ENCODE measurements around the gene SLC7A6. TPM values are rescaled to one million over a fixed set of nuclear protein-coding genes. Genes with fewer than 3 reads are reported as not detected.

The SLC7A6 gene
- total and polyA plus RNA-seq, 9 donors: 6.0 to 11.2 (median 7.5) TPM

DNA sequence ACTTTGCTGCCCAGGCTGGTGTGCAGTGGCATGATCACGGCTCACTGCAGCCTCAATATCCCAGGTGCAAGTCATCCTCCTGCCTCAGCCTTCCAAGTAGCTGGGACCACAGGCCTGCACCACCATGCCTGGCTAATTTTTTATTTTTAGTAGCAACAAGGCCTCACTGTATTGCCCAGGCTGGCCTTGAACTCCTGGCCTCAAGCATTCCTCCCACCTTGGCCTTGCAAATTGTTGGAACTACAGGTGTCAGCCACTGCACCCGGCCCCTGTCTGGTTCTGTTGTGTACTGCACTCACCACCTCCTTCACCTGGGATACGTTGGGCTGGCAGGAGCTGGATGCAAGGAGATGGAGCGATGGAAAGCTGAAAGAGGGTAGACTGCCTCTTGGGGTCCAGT, 10.6 kb upstream of the SLC7A6 start:
- Histone ChIP-seq H3K4me1 (ENCODE audit: control insufficient read depth, insufficient read depth, low read length) (peaks cover 44% of the 10 kb centered on the region), H3K27ac (ENCODE audit: low read length) (no peak overlapping the region), H3K4me3 (ENCODE audit: low read length) (no peak overlapping the region), H3K36me3 (ENCODE audit: control insufficient read depth, insufficient read depth, low read length) (peaks cover 49% of the 10 kb centered on the region), H3K27me3 (ENCODE audit: control insufficient read depth, insufficient read depth, low read length) (no peaks in the 10 kb centered on the region), H3K9me3 (replicated peaks; ENCODE audit: control insufficient read depth, low read depth, low read length) (no peaks in the 10 kb centered on the region)
- 100% methylated on average over 1 of the region's 4 CpGs for WGBS (ENCODE audit: insufficient coverage)
- no peak for DNase-seq

DNA sequence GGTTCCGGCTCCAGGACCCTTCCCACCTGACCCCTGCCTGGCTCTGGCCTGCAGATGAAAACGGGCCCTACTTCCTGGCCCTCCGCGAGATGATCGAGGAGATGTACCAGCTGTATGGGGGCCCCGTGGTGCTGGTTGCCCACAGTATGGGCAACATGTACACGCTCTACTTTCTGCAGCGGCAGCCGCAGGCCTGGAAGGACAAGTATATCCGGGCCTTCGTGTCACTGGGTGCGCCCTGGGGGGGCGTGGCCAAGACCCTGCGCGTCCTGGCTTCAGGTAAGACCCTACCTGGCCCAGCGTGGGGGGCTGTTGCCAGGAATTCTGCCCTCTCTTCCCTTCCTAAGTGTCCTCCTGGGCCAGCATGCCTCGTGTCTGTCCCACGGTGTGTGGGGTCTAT, 8.6 kb upstream of the SLC7A6 start:
- Histone ChIP-seq H3K4me1 (ENCODE audit: control insufficient read depth, insufficient read depth, low read length) (peaks cover 37% of the 10 kb centered on the region), H3K27me3 (ENCODE audit: control insufficient read depth, insufficient read depth, low read length) (no peaks in the 10 kb centered on the region), H3K27ac (ENCODE audit: low read length) (no peak overlapping the region), H3K4me3 (ENCODE audit: low read length) (no peak overlapping the region), H3K36me3 (ENCODE audit: control insufficient read depth, insufficient read depth, low read length) (peaks cover 61% of the 10 kb centered on the region), H3K9me3 (replicated peaks; ENCODE audit: control insufficient read depth, low read depth, low read length) (no peaks in the 10 kb centered on the region)
- no peak for DNase-seq
- 92% methylated on average over 16 of the region's 18 CpGs for WGBS (ENCODE audit: insufficient coverage)

DNA sequence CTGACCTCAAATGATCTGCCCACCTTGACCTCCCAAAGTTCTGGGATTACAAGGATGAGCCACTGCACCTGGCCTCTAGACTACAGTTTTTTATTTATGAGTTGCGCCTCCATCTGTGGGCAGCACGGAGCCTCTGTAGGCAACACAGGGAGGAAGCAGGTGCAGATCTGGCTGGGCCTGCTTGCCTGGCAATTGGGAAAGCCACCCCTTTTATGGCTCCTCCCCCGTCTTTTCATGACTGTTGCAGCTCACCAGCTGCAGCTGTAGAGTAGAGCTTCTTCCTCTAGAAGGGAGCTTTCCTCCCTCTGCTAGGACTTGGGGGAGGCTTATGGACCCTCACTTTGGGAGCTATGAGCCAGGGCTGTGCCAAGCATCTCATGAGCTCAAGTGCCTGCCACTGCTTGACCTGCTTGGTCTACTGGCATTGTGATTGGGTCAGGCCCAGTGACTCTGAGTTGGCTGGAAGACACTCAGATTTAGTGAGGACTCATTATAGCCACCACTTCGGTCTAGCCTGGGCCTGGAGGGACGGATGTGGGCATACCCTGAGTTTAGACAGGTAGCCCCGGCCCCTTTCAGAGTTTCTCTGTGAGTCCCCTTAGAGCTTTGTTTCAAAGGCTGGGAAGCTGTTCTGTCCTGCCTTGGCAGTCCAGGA, 6.9 kb upstream of the SLC7A6 start:
- 73% methylated on average over 5 of the region's 6 CpGs for WGBS (ENCODE audit: insufficient coverage)
- Histone ChIP-seq H3K9me3 (replicated peaks; ENCODE audit: control insufficient read depth, low read depth, low read length) (no peaks in the 10 kb centered on the region), H3K27me3 (ENCODE audit: control insufficient read depth, insufficient read depth, low read length) (no peaks in the 10 kb centered on the region), H3K36me3 (ENCODE audit: control insufficient read depth, insufficient read depth, low read length) (peaks cover 57% of the 10 kb centered on the region), H3K4me3 (ENCODE audit: low read length) (no peak overlapping the region), H3K4me1 (ENCODE audit: control insufficient read depth, insufficient read depth, low read length) (peaks cover 23% of the 10 kb centered on the region), H3K27ac (ENCODE audit: low read length) (peak overlapping the region; percentile 76)
- DNase-seq: peak; percentile 63

DNA sequence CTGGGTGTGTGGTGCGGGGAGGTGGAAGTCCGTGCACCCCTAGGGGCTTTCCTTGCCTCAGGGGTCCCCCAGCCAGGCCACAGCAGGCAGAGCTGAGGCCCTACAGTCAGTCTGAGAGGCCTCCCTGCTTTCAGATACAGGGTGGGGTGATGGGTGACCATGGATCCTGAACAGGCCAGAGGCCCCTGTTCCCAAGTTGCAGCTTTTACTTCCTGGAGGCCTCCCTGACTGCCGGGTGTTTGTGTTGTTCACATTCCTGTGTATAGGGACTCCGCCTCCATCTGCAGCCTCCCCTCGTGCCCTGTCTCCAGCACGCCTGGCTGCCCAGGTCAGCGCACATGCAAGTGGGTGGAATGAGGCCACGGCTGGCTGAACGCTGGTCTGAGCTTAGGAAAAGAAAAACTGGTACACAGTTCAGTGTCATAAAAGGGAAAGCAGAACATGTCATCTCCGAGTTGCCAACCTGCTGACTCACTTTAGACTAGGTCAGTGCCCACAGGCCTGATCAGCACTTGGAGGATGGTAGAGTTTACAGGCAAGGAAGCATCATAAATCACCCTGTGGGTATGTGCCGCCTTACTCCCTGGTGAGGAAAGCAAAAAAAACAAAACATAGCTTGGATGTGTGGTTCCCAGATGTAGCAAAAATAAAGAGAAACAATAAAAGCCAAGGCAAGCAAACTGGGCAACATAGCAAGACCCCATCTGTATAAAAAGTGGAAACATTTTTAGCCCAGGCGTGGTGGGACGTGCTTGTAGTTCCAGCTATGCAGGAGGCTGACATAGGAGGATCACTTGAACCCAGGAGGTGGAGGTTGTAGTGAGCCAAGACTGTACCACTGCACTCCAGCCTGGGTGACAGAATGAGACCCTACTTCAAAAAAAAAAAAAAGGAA, 6.2 kb upstream of the SLC7A6 start:
- Histone ChIP-seq H3K27ac (ENCODE audit: low read length) (peak overlapping the region; percentile 76), H3K4me1 (ENCODE audit: control insufficient read depth, insufficient read depth, low read length) (peaks cover 16% of the 10 kb centered on the region), H3K9me3 (replicated peaks; ENCODE audit: control insufficient read depth, low read depth, low read length) (no peaks in the 10 kb centered on the region), H3K4me3 (ENCODE audit: low read length) (no peak overlapping the region), H3K27me3 (ENCODE audit: control insufficient read depth, insufficient read depth, low read length) (no peaks in the 10 kb centered on the region), H3K36me3 (ENCODE audit: control insufficient read depth, insufficient read depth, low read length) (peaks cover 54% of the 10 kb centered on the region)
- WGBS (ENCODE audit: insufficient coverage): 74% methylated on average over 12 of the region's 13 CpGs
- no peak for DNase-seq

DNA sequence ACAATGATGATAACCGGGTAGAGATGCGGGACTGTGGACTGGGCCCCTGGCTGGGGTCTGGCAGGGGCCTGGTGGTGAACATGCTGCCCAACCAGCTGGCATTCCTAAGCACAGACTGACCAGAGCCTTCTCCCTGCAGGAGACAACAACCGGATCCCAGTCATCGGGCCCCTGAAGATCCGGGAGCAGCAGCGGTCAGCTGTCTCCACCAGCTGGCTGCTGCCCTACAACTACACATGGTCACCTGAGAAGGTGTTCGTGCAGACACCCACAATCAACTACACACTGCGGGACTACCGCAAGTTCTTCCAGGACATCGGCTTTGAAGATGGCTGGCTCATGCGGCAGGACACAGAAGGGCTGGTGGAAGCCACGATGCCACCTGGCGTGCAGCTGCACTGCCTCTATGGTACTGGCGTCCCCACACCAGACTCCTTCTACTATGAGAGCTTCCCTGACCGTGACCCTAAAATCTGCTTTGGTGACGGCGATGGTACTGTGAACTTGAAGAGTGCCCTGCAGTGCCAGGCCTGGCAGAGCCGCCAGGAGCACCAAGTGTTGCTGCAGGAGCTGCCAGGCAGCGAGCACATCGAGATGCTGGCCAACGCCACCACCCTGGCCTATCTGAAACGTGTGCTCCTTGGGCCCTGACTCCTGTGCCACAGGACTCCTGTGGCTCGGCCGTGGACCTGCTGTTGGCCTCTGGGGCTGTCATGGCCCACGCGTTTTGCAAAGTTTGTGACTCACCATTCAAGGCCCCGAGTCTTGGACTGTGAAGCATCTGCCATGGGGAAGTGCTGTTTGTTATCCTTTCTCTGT, 5.1 kb upstream of the SLC7A6 start:
- no peak overlapping the region for H3K4me3 ChIP-seq (ENCODE audit: low read length)
- WGBS (ENCODE audit: insufficient coverage): 89% methylated on average over 27 of the region's 27 CpGs
- no peaks in the 10 kb centered on the region for H3K27me3 ChIP-seq (ENCODE audit: control insufficient read depth, insufficient read depth, low read length)
- no peaks in the 10 kb centered on the region for H3K9me3 ChIP-seq (replicated peaks; ENCODE audit: control insufficient read depth, low read depth, low read length)
- peaks cover 49% of the 10 kb centered on the region for H3K36me3 ChIP-seq (ENCODE audit: control insufficient read depth, insufficient read depth, low read length)
- H3K4me1 ChIP-seq (ENCODE audit: control insufficient read depth, insufficient read depth, low read length): peaks cover 21% of the 10 kb centered on the region
- peak overlapping the region; percentile 25 for H3K27ac ChIP-seq (ENCODE audit: low read length)
- no peak for DNase-seq

DNA sequence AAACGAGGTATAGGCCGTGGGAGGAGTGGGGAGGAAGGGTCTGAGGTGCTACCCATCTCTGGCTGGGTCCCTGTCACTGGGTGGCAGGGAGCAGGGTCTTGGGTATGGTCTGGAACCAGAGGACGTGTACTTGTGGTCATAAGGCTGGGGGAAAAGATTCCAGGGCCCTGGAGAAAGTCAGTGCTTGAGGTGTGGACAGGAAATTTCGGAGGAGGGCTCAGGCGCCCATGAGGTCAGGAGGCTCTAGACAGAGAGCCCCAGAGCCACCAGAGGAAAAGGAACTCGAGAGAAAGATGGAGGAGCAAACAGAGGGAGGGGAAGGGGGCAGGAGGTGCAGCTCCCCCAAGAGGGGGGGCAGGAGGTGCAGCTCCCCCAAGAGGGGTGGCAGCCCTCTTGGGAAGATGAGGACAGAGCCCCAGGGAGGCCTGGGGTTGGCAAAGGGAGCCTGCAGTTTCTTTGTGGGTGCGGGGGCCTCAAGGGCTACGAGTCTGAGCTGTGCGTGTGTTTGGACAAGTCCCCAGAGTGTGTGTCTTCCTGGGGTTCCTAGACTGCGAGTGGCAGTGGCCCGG, 683 bp upstream of the SLC7A6 start:
- Histone ChIP-seq H3K27ac (ENCODE audit: low read length) (peak overlapping the region; percentile 82), H3K27me3 (ENCODE audit: control insufficient read depth, insufficient read depth, low read length) (no peaks in the 10 kb centered on the region), H3K4me3 (ENCODE audit: low read length) (peak overlapping the region; percentile 82), H3K36me3 (ENCODE audit: control insufficient read depth, insufficient read depth, low read length) (peaks cover 19% of the 10 kb centered on the region), H3K9me3 (replicated peaks; ENCODE audit: control insufficient read depth, low read depth, low read length) (no peaks in the 10 kb centered on the region), H3K4me1 (ENCODE audit: control insufficient read depth, insufficient read depth, low read length) (peaks cover 17% of the 10 kb centered on the region)
- no peak for DNase-seq
- 34% methylated on average over 11 of the region's 11 CpGs for WGBS (ENCODE audit: insufficient coverage)

DNA sequence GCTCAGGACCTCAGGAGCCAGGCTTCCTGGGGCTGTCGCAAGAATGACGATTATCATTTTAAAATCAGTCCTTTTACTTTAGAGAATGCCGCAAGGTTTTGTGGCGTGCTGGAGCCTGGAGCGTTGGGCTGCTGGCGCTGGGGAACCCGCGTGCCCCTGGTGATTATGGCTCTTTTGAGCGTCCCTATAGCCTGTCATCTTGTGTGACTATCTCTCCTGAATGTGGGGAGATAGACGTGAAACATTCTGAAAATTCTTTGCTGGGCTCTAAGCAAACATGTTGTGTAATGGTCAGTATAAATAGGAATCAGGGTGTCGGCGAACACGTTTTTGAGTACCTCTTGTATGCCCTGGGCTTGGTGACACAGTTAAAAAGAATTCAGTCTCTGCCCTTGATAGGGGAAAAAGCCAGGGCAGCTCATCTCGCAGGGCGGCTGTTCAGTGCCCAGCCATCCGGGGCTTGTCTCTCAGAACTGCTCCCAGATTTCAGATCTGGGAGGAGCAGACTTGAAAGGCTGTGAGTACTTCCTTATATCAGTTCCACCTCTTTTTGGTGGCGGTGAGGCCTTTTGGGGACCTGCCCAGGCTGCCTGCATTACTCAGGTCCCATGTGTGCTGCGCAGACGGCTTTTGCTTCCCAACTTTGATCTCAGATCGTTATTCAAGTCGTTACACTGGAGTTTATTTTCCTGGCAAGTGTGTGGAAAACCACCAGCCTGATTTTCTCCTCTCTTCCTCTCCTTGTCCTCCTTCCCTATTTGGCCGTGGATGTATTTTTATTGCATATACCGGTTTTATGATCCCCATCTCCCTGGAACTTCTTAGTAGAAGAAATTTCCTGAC, 973 bp downstream of the SLC7A6 start:
- peak; percentile 66 for DNase-seq

DNA sequence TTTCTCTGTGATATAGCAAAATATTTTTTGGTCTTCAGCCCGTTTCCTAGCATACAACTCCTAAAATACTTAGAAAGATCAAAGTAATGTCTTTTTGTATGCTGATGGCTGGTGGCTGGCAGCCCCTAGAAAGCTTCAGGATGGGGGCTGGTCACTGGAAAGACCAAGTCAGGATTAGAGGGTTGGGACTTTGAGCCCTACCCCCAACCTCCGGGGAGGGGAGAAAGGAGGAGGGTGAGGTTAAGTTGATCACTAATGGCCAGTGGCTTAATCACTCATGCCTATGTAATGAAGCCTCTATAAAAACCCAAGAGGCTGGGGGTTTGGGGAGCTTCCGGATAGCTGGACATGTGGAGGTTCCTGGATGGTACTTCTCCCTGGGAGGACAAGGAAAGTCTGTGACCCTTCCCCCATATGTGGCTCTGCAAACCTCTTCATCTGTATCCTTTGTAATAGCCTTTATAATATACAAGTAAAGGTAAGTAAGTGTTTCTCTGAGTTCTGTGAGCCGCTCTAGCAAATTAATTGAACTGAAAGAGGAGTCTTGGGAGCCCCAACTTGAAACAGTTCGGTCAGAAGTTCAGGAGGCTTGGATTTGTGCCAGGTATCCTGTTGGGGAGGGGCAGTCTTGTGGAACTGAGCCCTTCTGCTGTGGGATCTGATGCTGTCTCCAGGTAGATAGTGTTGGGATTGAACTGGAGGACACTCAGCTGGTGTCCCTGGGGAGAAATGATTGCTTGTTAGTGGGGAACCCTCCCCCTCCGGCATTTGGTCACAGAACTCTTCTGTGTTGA, 3.5 kb downstream of the SLC7A6 start:
- Histone ChIP-seq H3K4me1 (ENCODE audit: control insufficient read depth, insufficient read depth, low read length) (peaks cover 17% of the 10 kb centered on the region), H3K36me3 (ENCODE audit: control insufficient read depth, insufficient read depth, low read length) (no peaks in the 10 kb centered on the region), H3K27ac (ENCODE audit: low read length) (no peak overlapping the region), H3K9me3 (replicated peaks; ENCODE audit: control insufficient read depth, low read depth, low read length) (no peaks in the 10 kb centered on the region), H3K27me3 (ENCODE audit: control insufficient read depth, insufficient read depth, low read length) (no peaks in the 10 kb centered on the region), H3K4me3 (ENCODE audit: low read length) (no peak overlapping the region)
- 20% methylated on average over 1 of the region's 6 CpGs for WGBS (ENCODE audit: insufficient coverage)
- no peak for DNase-seq

More for the DNA sequence above, 973 bp downstream of the SLC7A6 start:
- WGBS (ENCODE audit: insufficient coverage): 4% methylated on average over 18 of the region's 23 CpGs
- Histone ChIP-seq H3K4me3 (ENCODE audit: low read length) (peak overlapping the region; percentile 82), H3K27ac (ENCODE audit: low read length) (peak overlapping the region; percentile 92), H3K4me1 (ENCODE audit: control insufficient read depth, insufficient read depth, low read length) (peaks cover 17% of the 10 kb centered on the region), H3K27me3 (ENCODE audit: control insufficient read depth, insufficient read depth, low read length) (no peaks in the 10 kb centered on the region), H3K9me3 (replicated peaks; ENCODE audit: control insufficient read depth, low read depth, low read length) (no peaks in the 10 kb centered on the region), H3K36me3 (ENCODE audit: control insufficient read depth, insufficient read depth, low read length) (peaks cover 6% of the 10 kb centered on the region)

DNA sequence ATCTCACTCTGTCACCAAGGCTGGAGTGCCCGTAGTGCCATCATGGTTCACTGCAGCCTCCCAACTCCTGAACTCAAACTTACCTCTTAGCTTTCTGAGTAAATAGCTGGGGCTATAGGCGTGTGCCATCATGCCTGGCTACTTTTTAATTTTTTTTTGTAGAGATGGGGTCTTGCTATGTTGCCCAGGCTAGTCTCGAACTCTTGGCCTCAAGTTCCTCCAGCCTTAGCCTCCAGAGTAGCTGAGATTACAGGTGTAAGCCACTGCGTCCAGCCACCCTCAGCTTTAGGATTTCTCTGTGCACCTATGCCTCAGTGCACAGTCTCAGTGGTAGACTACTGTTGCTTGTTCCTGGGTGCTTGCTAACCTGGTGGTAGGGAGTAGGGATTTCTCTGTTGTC, 5.5 kb downstream of the SLC7A6 start:
- Histone ChIP-seq H3K4me1 (ENCODE audit: control insufficient read depth, insufficient read depth, low read length) (peaks cover 9% of the 10 kb centered on the region), H3K36me3 (ENCODE audit: control insufficient read depth, insufficient read depth, low read length) (peaks cover 16% of the 10 kb centered on the region), H3K27ac (ENCODE audit: low read length) (no peak overlapping the region), H3K4me3 (ENCODE audit: low read length) (no peak overlapping the region), H3K27me3 (ENCODE audit: control insufficient read depth, insufficient read depth, low read length) (no peaks in the 10 kb centered on the region), H3K9me3 (replicated peaks; ENCODE audit: control insufficient read depth, low read depth, low read length) (no peaks in the 10 kb centered on the region)
- DNase-seq: no peak
- WGBS (ENCODE audit: insufficient coverage): 100% methylated on average over 1 of the region's 4 CpGs

Data from muscle of leg (tissue), 11 donors.